HG03025 (cell line): ENCODE measurements around the gene JMJD1C.
"Not testable (repeated sequence)": the region's sequence is repeated elsewhere in the genome, so short reads cannot be mapped to it uniquely, and the experiment has no call there.

Experiments used
- ATAC-seq: cut with Tn5 transposase; IDR thresholded peaks from one replicate; pipeline ENCODE4 v1.9.1; 2021; ENCODE audit warnings: mild to moderate bottlenecking, moderate library complexity; ENCODE audit not compliant: unreplicated experiment, low FRiP score

Gene JMJD1C

GRCh38 chr10:63154546-63155387, 311.0 kb downstream of the JMJD1C start:
- ATAC-seq = no peak

- ATAC-seq = not testable (repeated sequence)
Observed at GRCh38 chr10:63153868-63154545, 311.8 kb downstream of the JMJD1C start.

GRCh38 chr10:63150745-63151144, 315.0 kb downstream of the JMJD1C start:
- ATAC-seq = no peak

- ATAC-seq = no peak
Observed at GRCh38 chr10:63146503-63146902, 319.3 kb downstream of the JMJD1C start.

GRCh38 chr10:63145782-63146181, 320.0 kb downstream of the JMJD1C start:
- ATAC-seq = peak; percentile 63

GRCh38 chr10:63143987-63144386, 321.8 kb downstream of the JMJD1C start:
- no peak for ATAC-seq

GRCh38 chr10:63142136-63142535, 323.6 kb downstream of the JMJD1C start:
- ATAC-seq = no peak

GRCh38 chr10:63140077-63140476, 325.7 kb downstream of the JMJD1C start:
- no peak for ATAC-seq

GRCh38 chr10:63137306-63137705, 328.5 kb downstream of the JMJD1C start:
- ATAC-seq = no peak

GRCh38 chr10:63133821-63134557, 331.8 kb downstream of the JMJD1C start:
- ATAC-seq = no peak

- ATAC-seq = peak; percentile 97
Observed at GRCh38 chr10:63133056-63133820, 332.5 kb downstream of the JMJD1C start, which contains the start of gene NRBF2. NRBF2 (plus strand) TSS chr10:63133328; CDS start chr10:63133471, 143 bp downstream.

- no peak for ATAC-seq
Observed at GRCh38 chr10:63132651-63133055, 333.1 kb downstream of the JMJD1C start.

GRCh38 chr10:63129888-63130287, 335.9 kb downstream of the JMJD1C start:
- no peak for ATAC-seq

- ATAC-seq = no peak
Observed at GRCh38 chr10:63128443-63128842, 337.3 kb downstream of the JMJD1C start.

GRCh38 chr10:63125459-63125858, 340.3 kb downstream of the JMJD1C start:
- ATAC-seq = no peak

GRCh38 chr10:63123727-63124362, 341.9 kb downstream of the JMJD1C start:
- no peak for ATAC-seq

- ATAC-seq = no peak
Observed at GRCh38 chr10:63120554-63120953, 345.2 kb downstream of the JMJD1C start.

GRCh38 chr10:63119041-63119440, 346.7 kb downstream of the JMJD1C start:
- no peak for ATAC-seq
